SK-N-SH (cell line): ENCODE measurements around the gene PNKP. TPM values are rescaled to one million over a fixed set of nuclear protein-coding genes. Genes with fewer than 3 reads are reported as not detected.
A peak's percentile ranks its signal among the peaks of the same experiment; 100 is the strongest.

Experiments
- CTCF ChIA-PET: fragments of 300-600, 350-600 bp; formaldehyde crosslinking; extraction: SDS; loops from one replicate; lab custom pipeline; 2021; lab: Yijun Ruan, JAX
- POLR2A ChIA-PET: fragments of 350-600 bp; sonication (Branson Sonifier 250); formaldehyde crosslinking; extraction: SDS; loops from one replicate; lab custom pipeline; 2020; ENCODE audit warnings: antibody characterized with exemption, inconsistent platforms; lab: Yijun Ruan, JAX
- DNase-seq: peaks from one replicate; pipeline ENCODE4 v3.0.0; 2012
- H2AFZ ChIP-seq: fragments of 200-600 bp; sonication (generic); 2 replicates; pipeline ENCODE4 v1.8.1; 2016; ENCODE audit warnings: antibody characterized with exemption, mild to moderate bottlenecking, low read depth
- H3F3A ChIP-seq: fragments of 200-600 bp; sonication (generic); replicated peaks from 2 replicates; pipeline ENCODE3; 2016; ENCODE audit warnings: antibody characterized with exemption, mild to moderate bottlenecking; ENCODE audit not compliant: insufficient read depth
- H3K27ac ChIP-seq, 2 experiments: fragments of 200-500 bp in 1 of 2; fragments of 200-600 bp in 1 of 2; sonication (Bioruptor generic) in 1 of 2; sonication (generic), shearing (Covaris generic) in 1 of 2; 2 replicates each; pipeline versions ENCODE4 v1.5.1 to v1.6.1; 2014 to 2016; ENCODE audit warnings: low read depth in 2 of 2, inconsistent platforms in 1 of 2, low read length in 1 of 2, mild to moderate bottlenecking in 1 of 2, mixed read lengths in 1 of 2
- H3K27me3 ChIP-seq: fragments of 200-600 bp; sonication (generic), shearing (Covaris generic); 2 replicates; pipeline ENCODE4 v1.6.1; 2016; ENCODE audit warnings: mixed run types; ENCODE audit not compliant: insufficient read depth
- H3K36me3 ChIP-seq, 2 experiments: fragments of 200-500 bp in 1 of 2; fragments of 200-600 bp in 1 of 2; sonication (Bioruptor generic) in 1 of 2; sonication (generic) in 1 of 2; replicated peaks in 1 of 2; 2 replicates each; pipeline versions ENCODE3 to v1.5.1; 2014 to 2016; ENCODE audit warnings: low read length in 1 of 2, mild to moderate bottlenecking in 1 of 2; ENCODE audit not compliant: insufficient read depth in 2 of 2, control insufficient read depth in 1 of 2
- H3K4me1 ChIP-seq, 2 experiments: fragments of 200-500 bp in 1 of 2; fragments of 200-600 bp in 1 of 2; sonication (Bioruptor generic) in 1 of 2; sonication (generic), shearing (Covaris generic) in 1 of 2; 2 replicates each; pipeline versions ENCODE4 v1.5.1 to v1.6.1; 2014 to 2016; ENCODE audit warnings: low read depth in 1 of 2, low read length in 1 of 2, mixed run types in 1 of 2; ENCODE audit not compliant: insufficient read depth in 2 of 2, control insufficient read depth in 1 of 2
- H3K4me2 ChIP-seq: fragments of 200-600 bp; sonication (generic), shearing (Covaris generic); 2 replicates; pipeline ENCODE4 v1.6.1; 2017; ENCODE audit warnings: mixed run types
- H3K4me3 ChIP-seq, 2 experiments: fragments of 200-500 bp in 1 of 2; fragments of 200-600 bp in 1 of 2; sonication (Bioruptor generic) in 1 of 2; sonication (generic), shearing (Covaris generic) in 1 of 2; 2 replicates each; pipeline versions ENCODE4 v1.5.1 to v1.8.1; 2014 to 2016; ENCODE audit warnings: low read depth in 2 of 2, inconsistent platforms in 1 of 2, low read length in 1 of 2, mild to moderate bottlenecking in 1 of 2, mixed read lengths in 1 of 2, moderate library complexity in 1 of 2
- H3K79me2 ChIP-seq: fragments of 200-600 bp; sonication (generic); 2 replicates; pipeline ENCODE4 v1.8.1; 2017; ENCODE audit warnings: mild to moderate bottlenecking; ENCODE audit not compliant: insufficient read depth
- H3K9ac ChIP-seq: fragments of 200-600 bp; sonication (generic); 2 replicates; pipeline ENCODE4 v1.6.1; 2017; ENCODE audit warnings: mixed run types
- H3K9me2 ChIP-seq: fragments of 200-600 bp; sonication (generic); 2 replicates; pipeline ENCODE4 v1.6.1; 2017; ENCODE audit warnings: mixed run types
- H3K9me3 ChIP-seq: fragments of 200-600 bp; sonication (generic); 2 replicates; pipeline ENCODE4 v1.6.1; 2017; ENCODE audit warnings: mixed run types, mild to moderate bottlenecking, moderate library complexity
- H4K20me1 ChIP-seq: fragments of 200-600 bp; sonication (generic); 2 replicates; pipeline ENCODE4 v1.6.1; 2017; ENCODE audit warnings: mild to moderate bottlenecking, mixed run types; ENCODE audit not compliant: insufficient read depth
- CHD2 ChIP-seq: fragments of 150-350 bp; IDR thresholded peaks from 2 replicates; pipeline ENCODE4 v1.6.1; 2018; ENCODE audit warnings: low read length; ENCODE audit not compliant: partially characterized antibody
- CTCF ChIP-seq: fragments of 200-600 bp; sonication (generic); IDR thresholded peaks from 2 replicates; pipeline ENCODE4 v1.6.1; 2017; ENCODE audit warnings: antibody characterized with exemption, mild to moderate bottlenecking, moderate library complexity
- ELF1 ChIP-seq: IDR thresholded peaks from 2 replicates; pipeline ENCODE4 v1.4.0; 2012
- EP300 ChIP-seq, 2 experiments: IDR thresholded peaks; 2 replicates each; pipeline versions ENCODE4 v1.4.0 to v1.6.1; 2012; ENCODE audit warnings: borderline replicate concordance in 1 of 2, low read depth in 1 of 2, low read length in 1 of 2
- EZH2phosphoT487 ChIP-seq: fragments of 200-600 bp; sonication (generic); IDR thresholded peaks from 2 replicates; pipeline ENCODE4 v1.6.1; 2017; ENCODE audit warnings: low read depth, mixed run types, mild to moderate bottlenecking, antibody characterized with exemption, moderate library complexity, borderline replicate concordance
- FOSL2 ChIP-seq: IDR thresholded peaks from 2 replicates; pipeline ENCODE4 v1.4.0; 2012; ENCODE audit warnings: low read depth, mild to moderate bottlenecking, moderate library complexity, borderline replicate concordance
- FOXJ3 ChIP-seq: sonication (generic); formaldehyde crosslinking; IDR thresholded peaks from 2 replicates; pipeline ENCODE4 v1.5.1; 2020; ENCODE audit warnings: mild to moderate bottlenecking, missing genetic modification reagents
- FOXM1 ChIP-seq: IDR thresholded peaks from 2 replicates; pipeline ENCODE4 v1.4.0; 2012; ENCODE audit warnings: low read depth, mild to moderate bottlenecking
- GATA2 ChIP-seq: sonication (generic); formaldehyde crosslinking; IDR thresholded peaks from 2 replicates; pipeline ENCODE4 v1.5.0; 2020; ENCODE audit warnings: mild to moderate bottlenecking, missing genetic modification reagents
- IRF3 ChIP-seq: fragments of 150-350 bp; IDR thresholded peaks from 2 replicates; pipeline ENCODE4 v1.6.1; 2016; ENCODE audit warnings: mild to moderate bottlenecking, low read depth, low read length
- JUND ChIP-seq: IDR thresholded peaks from 2 replicates; pipeline ENCODE4 v1.4.0; 2012
- NFIC ChIP-seq: IDR thresholded peaks from 2 replicates; pipeline ENCODE4 v1.4.0; 2012; ENCODE audit warnings: borderline replicate concordance
- NRF1 ChIP-seq: IDR thresholded peaks from 2 replicates; pipeline ENCODE4 v1.6.1; 2012; ENCODE audit warnings: low read depth, mild to moderate bottlenecking, low read length
- RAD21 ChIP-seq: IDR thresholded peaks from 2 replicates; pipeline ENCODE4 v1.6.1; 2012; ENCODE audit warnings: mild to moderate bottlenecking, low read length
- REST ChIP-seq: IDR thresholded peaks from 2 replicates; pipeline ENCODE4 v1.6.1; 2012; ENCODE audit warnings: mild to moderate bottlenecking, low read depth, low read length, moderate library complexity
- RFX5 ChIP-seq: IDR thresholded peaks from 2 replicates; pipeline ENCODE4 v1.6.1; 2012; ENCODE audit warnings: mild to moderate bottlenecking, improper control_type of control experiment, low read length
- RXRA ChIP-seq: IDR thresholded peaks from 2 replicates; pipeline ENCODE4 v1.4.0; 2012; ENCODE audit warnings: low read depth, mild to moderate bottlenecking, borderline replicate concordance
- SIN3A ChIP-seq: IDR thresholded peaks from 2 replicates; pipeline ENCODE4 v1.6.1; 2012; ENCODE audit warnings: low read depth, mild to moderate bottlenecking, low read length, moderate library complexity, borderline replicate concordance
- SMC3 ChIP-seq: IDR thresholded peaks from 2 replicates; pipeline ENCODE4 v1.6.1; 2012; ENCODE audit warnings: low read depth, low read length, improper control_type of control experiment
- TAF1 ChIP-seq: IDR thresholded peaks from 2 replicates; pipeline ENCODE4 v1.6.1; 2012; ENCODE audit warnings: low read depth, mild to moderate bottlenecking, low read length, moderate library complexity, borderline replicate concordance
- USF1 ChIP-seq: IDR thresholded peaks from 2 replicates; pipeline ENCODE4 v1.4.0; 2012; ENCODE audit warnings: low read depth, borderline replicate concordance
- ZBTB33 ChIP-seq: IDR thresholded peaks from 2 replicates; pipeline ENCODE4 v1.4.0; 2012; ENCODE audit warnings: low read depth, borderline replicate concordance
- WGBS: methylation state at CpG from one replicate; pipeline ENCODE4 v1.1.6; 2017; ENCODE audit warnings: low lambda C conversion rate; 5-methylcytosine and 5-hydroxymethylcytosine counted together
- polyA plus RNA-seq, 3 experiments: library from polyadenylated mRNA; depleted of rRNA; stranded (reverse); fragments of >200 nt; gene quantifications; 2 replicates each; pipeline ENCODE4 v1.2.3, GENCODE V29; 2012

The PNKP gene
- polyA plus RNA-seq, 1 of the 3 experiments (the other 2 are of a cell fraction) = 52.0 TPM

- no peaks in the 10 kb centered on the region for H3F3A ChIP-seq
- peaks cover 7 to 23% of the 10 kb centered on the region in 2 experiments; a peak in 3 of 4 replicates for H3K4me1 ChIP-seq
- WGBS = under 1% methylated on average over 37 of the region's 61 CpGs
- H3K9ac ChIP-seq = peak within 1 kb of the TSS; percentile 97
- no peaks in the 10 kb centered on the region for H3K9me2 ChIP-seq
- H4K20me1 ChIP-seq = no peaks in the 10 kb centered on the region
- DNase-seq = peak; percentile 91
- H3K79me2 ChIP-seq = peaks cover 50% of the 10 kb centered on the region
- H3K36me3 ChIP-seq = peaks cover 28 to 43% of the 10 kb centered on the region in 2 experiments
- ChIA-PET CTCF (interaction anchor here (0.6 to 1.0 kb wide), 6 partner anchors 11 to 415 kb away, joined by 3 to 6 read pairs (median 3); partner anchors contain the start of gene ATF5), POLR2A (interaction anchor here (0.6 to 3.5 kb wide), 10 partner anchors 9 to 268 kb away, joined by 3 to 22 read pairs (median 6); partner anchors contain the start of genes FUZ, NUP62, PNKP and PTOV1)
- H3K27me3 ChIP-seq = no peaks in the 10 kb centered on the region
- no peaks in the 10 kb centered on the region for H3K9me3 ChIP-seq
- H3K4me3 ChIP-seq = peak within 1 kb of the TSS; percentile 98 to 99
- H3K4me2 ChIP-seq = peak within 1 kb of the TSS; percentile 97
- peak within 1 kb of the TSS; percentile 96 to 99 for H3K27ac ChIP-seq
- H2AFZ ChIP-seq = peak within 1 kb of the TSS; percentile 84
- no peak for TF ChIP-seq FOXM1
- no peak for TF ChIP-seq EP300 (IDR thresholded peaks at IDR 0.05; ENCODE audit: borderline replicate concordance in 1 of 2, low read depth in 1 of 2, low read length in 1 of 2)
- TF ChIP-seq SMC3 = no peak
- peak; percentile 82 for TF ChIP-seq NRF1
- no peak for TF ChIP-seq RAD21
- TF ChIP-seq FOXJ3 = peak; percentile 44
- TF ChIP-seq TAF1 = no peak; the same call in 1 of the 2 replicates
- peak; percentile 19; the same call in 1 of the 2 replicates for TF ChIP-seq SIN3A
- peak; percentile 98 for TF ChIP-seq USF1
- 0 out of 2 replicates have a peak, but pooled peaks have one; percentile 5 for TF ChIP-seq IRF3
- 0 out of 2 replicates have a peak, but pooled peaks have one; percentile 4 for TF ChIP-seq FOSL2
- TF ChIP-seq RXRA = no peak
- TF ChIP-seq REST = 0 out of 2 replicates have a peak, but pooled peaks have one; percentile 12
- TF ChIP-seq EZH2phosphoT487 = no peak
- no peak for TF ChIP-seq GATA2 (CRISPR knock-in tag)
- TF ChIP-seq JUND = peak; percentile 59; the same call in 1 of the 2 replicates
- peak; percentile 93 for TF ChIP-seq NFIC
- TF ChIP-seq ELF1 = peak; percentile 64; the same call in 1 of the 2 replicates
- peak; percentile 97 for TF ChIP-seq CHD2
- no peak for TF ChIP-seq CTCF
- no peak for TF ChIP-seq RFX5
- TF ChIP-seq ZBTB33 = peak; percentile 95
Observed at GRCh38 chr19:49877020-49877878, 9.9 kb upstream of the PNKP start, which contains the start of the genes AKT1S1 and TBC1D17. Gene AKT1S1, minus strand, starts transcription at chr19:49877355. Its CDS starts 4,060 bp downstream, at chr19:49873295. Gene TBC1D17, plus strand, starts transcription at chr19:49877702. Its CDS starts 22 bp downstream, at chr19:49877724.
